ENCODE results near the gene CDK11A.

DNA sequence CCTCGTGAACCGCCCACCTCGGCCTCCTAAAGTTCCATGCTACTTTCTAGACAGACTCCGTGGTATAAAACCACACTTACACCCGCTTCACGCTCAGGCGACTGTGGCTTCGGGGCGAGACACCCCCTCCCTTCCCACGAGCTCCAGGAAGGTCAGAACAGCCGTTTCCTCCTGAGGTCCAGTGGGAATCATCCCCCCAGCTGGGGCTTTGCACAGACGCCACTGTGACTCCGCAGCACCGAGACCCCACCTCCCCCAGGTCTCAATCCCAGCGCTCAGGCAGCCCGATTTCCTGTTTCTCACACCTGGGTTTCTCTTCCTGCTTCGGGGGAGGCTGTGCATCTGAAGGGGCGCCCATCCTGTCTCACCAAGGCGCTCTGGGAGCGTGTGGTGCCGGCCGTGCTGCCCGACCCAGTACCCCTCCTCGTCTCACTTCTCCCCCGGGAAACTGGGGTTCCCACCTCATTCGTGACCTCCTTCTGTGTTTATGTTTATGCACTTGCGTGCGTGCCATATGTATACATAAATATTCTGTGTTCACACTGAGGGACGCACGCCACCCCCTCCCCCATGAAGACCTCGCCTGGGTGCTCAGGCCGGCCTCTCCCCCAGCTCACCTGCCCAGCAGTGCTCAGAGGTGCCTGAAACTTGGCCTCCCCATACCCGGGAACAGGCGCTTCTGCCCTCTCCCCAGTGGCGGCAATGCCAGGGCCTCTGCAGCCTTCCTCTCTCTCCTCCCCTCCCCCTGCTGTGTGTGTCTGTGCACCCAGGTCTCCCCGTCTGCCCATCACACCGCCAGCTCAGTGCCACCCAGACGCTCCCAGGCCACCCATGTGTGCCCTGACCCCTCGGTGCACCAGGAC, 46.2 kb downstream of the CDK11A start:
- TF ChIP-seq CHD2 (IDR thresholded peaks at IDR 0.05; ENCODE audit: low read length, partially characterized antibody) (no peak), SMC3 (IDR thresholded peaks at IDR 0.05) (no peak), EP300 (IDR thresholded peaks at IDR 0.05) (no peak), NR3C1 (IDR thresholded peaks at IDR 0.05) (no peak)
- TF ChIP-seq, protein P1, sequence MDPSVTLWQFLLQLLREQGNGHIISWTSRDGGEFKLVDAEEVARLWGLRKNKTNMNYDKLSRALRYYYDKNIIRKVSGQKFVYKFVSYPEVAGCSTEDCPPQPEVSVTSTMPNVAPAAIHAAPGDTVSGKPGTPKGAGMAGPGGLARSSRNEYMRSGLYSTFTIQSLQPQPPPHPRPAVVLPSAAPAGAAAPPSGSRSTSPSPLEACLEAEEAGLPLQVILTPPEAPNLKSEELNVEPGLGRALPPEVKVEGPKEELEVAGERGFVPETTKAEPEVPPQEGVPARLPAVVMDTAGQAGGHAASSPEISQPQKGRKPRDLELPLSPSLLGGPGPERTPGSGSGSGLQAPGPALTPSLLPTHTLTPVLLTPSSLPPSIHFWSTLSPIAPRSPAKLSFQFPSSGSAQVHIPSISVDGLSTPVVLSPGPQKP (IDR thresholded peaks at IDR 0.05; ENCODE audit: low read depth, low read length), result no peak
- TF ChIP-seq, protein P2, sequence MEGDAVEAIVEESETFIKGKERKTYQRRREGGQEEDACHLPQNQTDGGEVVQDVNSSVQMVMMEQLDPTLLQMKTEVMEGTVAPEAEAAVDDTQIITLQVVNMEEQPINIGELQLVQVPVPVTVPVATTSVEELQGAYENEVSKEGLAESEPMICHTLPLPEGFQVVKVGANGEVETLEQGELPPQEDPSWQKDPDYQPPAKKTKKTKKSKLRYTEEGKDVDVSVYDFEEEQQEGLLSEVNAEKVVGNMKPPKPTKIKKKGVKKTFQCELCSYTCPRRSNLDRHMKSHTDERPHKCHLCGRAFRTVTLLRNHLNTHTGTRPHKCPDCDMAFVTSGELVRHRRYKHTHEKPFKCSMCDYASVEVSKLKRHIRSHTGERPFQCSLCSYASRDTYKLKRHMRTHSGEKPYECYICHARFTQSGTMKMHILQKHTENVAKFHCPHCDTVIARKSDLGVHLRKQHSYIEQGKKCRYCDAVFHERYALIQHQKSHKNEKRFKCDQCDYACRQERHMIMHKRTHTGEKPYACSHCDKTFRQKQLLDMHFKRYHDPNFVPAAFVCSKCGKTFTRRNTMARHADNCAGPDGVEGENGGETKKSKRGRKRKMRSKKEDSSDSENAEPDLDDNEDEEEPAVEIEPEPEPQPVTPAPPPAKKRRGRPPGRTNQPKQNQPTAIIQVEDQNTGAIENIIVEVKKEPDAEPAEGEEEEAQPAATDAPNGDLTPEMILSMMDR (IDR thresholded peaks at IDR 0.05), result no peak

Data from A549 (cell line).